Brain pericyte (primary cell): ENCODE measurements around the gene PIM2.

Experiments
- DNase-seq: peaks from one replicate; pipeline ENCODE4 v3.0.0-alpha.2; 2012; ENCODE audit warnings: low read depth, low spot score

PIM2 gene

DNA sequence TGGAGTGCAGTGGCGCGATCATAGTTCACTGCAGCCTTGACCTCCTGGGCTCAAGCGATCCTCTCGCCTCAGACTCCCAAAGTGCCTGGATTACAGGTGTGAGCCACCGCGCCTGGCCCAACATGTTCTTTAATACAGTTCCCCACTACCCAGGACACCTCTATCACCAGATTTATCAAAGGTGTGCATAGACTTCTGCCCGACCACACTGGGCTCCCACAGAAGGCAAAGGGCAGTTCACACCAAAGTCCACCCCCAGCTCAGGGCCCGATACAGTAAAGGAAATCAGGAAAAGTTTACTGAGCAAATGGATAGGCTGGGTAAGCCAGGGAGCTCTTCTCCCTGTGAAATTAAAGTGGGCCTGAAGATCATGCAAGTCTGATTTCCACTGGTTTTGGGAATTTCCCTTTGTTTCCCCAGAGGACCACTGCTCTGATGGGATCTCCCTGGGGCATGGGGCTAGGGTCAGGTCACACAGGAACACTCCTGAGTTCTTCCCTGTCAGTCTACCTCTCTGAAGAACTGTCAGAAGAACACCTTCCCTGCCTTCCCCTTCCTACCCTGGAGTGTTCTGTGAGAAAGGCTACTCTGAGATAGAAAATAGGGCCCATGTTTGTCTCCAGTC is 17.7 kb upstream of the PIM2 start:
- no peak for DNase-seq

DNA sequence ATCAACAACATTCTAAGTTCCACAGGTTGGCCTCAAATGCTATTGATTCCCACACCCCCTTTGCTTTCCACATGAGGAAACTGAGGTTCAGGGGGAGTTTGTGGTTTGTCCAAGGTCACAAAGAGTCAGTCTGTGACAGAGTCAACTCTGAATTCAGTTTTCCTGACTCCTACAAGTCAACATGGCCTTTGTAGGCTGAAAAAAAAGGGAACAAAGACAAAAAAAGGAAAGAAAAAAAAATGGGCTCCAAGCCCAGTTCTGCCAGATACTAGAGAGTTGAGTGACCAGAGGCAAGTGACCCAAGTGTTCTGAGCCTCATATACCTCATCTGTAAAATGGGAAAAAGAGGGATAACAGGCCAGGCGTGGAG is 16.5 kb upstream of the PIM2 start:
- DNase-seq, result no peak

- DNase-seq, result no peak
Observed at GRCh38 chrX:48934581-48935300, 15.9 kb upstream of the PIM2 start.

DNA sequence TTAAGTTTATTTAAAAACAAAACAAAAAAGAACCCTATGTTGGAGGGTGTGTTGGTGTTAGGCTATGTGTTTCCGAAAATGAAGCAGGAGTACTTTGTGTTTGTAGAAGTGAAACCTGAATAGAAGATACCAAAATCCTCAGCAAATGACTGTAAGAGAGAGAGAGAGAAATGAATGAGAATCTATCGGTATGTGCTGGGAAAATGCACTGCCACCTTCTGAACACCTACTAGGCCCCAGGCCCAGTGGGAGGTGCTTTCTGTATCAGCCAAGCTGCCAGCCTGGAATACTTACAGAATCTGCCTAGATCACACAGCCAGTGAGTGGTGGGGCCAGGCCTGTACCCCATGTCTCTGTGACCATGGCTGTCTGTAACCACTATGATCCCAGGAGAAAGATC is 14.9 kb upstream of the PIM2 start:
- no peak for DNase-seq

GRCh38 chrX:48927736-48928382 is 9.0 kb upstream of the PIM2 start:
- DNase-seq, result no peak

DNA sequence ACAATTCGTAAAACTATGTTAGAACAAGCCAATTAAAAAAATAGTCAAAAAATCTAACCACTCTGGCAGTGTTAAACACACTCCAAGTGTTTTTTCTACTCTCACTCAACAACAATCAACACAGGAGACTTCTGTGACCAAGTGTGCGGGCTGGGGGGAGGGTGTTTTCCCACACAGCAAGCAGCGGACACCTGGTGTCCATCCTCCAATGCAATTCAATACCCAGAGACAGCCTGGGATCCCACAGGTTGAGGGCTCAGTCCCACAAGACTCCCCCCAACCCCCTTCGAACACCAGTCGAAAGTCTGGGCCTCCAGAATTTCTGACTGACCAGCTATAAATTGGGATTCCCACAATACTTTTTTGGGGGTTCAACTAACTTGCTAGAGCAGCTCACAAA is 8.3 kb upstream of the PIM2 start:
- DNase-seq, result no peak

- no peak for DNase-seq
Observed at GRCh38 chrX:48924270-48924669, 5.4 kb upstream of the PIM2 start.

DNA sequence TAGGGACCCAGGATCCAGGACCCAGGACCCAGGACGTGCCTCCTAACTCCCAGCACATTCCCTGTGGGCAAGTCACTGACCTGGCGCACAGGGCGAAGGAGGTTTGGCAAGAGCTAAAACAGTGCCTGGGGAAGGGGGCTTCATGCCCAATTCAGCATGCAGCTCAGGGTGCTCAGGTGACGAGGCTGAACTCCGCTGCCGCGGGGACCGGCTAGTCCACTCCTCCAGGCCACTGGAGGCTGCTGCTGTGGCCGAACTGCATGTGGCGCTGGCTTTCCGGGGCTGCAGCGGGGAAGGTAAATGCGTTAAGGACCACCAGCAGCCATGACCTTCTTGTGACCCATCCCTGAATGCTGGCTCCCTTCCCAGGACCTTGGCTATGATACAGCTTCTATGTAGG is 4.9 kb upstream of the PIM2 start:
- DNase-seq, result no peak

DNA sequence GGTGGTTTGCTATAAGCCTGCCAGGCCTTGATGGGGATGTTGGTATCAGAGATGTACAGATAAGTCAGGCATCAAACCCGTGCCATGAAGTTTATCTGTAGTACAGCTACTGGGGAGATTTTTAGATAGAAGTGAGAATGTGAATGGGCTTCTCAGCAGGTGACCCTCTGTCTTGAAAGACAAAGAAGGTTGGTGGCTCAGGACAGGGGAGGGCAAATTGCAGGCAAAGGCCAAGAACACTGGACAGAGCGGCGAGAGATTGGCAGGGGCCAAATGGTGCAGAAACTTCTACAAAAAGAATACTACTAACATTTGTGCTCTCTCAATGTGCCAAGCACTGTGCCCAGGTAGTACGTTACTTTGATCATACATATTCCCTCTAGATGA is 1.9 kb upstream of the PIM2 start:
- DNase-seq, result no peak

DNA sequence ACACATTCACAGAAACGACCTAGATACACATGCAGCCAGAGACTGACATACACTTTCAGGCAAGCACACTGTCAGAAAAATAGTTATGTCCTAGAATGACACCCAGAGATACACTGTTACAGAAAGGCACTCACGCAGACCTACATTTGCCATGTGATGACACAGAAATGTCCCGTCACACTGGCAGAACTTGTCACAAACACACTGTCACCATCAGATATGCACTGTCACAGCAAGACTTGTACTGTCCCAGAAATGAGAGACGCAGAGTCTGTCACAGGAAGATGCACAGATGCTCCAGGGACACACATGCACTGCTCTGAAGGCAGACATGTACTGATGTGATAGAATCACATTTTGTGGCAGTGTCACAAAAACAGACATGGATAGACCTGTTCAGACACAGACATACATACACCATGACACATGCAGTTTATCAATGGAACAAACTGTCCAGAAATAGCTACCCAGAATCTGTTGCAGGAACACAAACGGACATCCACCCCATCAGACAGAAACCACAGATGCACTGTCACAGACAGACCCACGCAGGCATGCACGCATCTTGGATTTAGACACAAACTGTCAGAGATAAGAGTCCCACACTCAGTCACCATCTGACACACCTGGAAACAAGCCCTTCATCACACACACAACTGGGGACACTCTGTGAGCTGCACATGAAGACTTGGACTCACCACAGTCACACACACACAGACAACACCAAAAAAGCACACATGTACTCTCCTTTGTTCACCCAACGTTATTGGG is 1.3 kb upstream of the PIM2 start:
- no peak for DNase-seq

GRCh38 chrX:48919360-48919841 is 577 bp upstream of the PIM2 start:
- no peak for DNase-seq

GRCh38 chrX:48918301-48918642 is 552 bp downstream of the PIM2 start:
- DNase-seq, result no peak

GRCh38 chrX:48917139-48918001 is 1.5 kb downstream of the PIM2 start:
- DNase-seq, result peak; percentile 72

- no peak for DNase-seq
Observed at GRCh38 chrX:48914593-48915493, 4.0 kb downstream of the PIM2 start.

DNA sequence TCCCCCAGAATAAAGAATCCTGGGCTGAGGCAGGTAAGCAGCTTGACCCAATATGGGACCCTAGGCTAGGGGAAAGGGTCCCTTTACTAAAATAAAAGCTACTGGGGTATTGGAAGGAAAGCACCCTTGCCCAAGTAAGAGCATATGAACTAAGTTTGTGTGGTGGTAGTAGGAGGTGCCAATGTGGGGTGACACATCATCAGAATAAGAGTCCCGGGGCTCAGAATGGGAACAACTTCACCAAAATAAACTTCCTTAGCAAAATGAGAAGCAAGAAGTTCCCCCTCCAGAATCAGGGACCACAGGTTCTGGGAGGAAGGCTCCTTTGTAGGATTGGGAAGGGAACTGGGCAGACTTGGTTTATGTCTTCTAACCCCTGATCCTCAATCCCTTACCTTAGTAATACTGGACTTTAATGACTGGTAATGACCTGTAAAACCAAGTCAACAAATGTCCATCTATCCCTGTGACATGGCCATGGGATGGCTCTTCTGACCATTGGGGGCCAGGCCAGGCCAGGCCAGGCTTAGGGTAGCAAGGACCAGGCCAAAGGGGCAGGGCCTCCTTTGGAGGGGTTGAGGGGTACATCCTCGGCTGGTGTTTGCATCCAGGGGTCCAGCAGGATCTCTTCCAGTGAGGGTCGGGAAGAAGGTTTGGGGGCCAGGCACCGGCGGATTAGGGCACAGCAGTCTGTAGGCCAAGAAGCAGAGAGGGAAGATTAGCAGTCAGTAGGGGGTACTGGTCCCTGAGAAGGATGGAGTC is 5.0 kb downstream of the PIM2 start:
- DNase-seq, result no peak

DNA sequence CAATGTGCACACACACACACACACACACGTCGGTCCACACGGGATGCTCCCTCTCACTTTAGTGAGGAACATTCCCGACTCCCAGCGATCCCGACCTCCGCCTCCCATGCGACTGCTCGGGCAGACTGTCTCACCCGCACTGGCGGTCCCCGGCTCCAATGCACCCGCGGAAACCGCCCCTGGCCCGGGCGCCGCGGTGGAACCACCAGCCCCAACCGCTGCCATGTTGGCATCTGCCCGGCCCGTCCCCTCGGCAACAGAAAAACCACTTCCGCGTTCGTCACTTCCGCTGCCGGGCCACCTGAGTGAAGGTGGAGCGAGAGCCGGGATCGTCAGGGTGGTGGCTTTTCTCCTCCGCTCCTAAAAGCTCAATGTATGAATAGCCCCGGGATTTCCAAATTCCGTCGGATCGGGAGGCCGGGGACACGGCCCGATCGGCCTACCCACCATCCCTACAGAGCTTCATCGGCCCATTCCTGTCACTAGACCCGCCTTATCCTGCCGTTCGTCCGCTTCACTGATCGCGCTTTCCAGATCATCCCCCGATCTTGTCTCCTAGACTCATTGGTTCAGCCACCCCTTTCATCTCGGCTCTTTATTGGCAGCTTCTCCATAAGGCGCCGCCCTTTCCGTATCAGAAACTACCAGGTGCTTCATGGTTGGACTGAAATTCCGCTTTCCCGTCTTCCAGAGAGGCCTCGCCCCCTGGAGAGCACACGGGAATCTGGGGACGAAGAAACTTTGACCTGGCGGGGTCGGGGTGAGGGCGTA is 7.2 kb downstream of the PIM2 start, which contains the start of gene SLC35A2:
SLC35A2 (minus strand) TSS at position 235 of the 771 bp plus-strand sequence; CDS start at position 225, 10 bp downstream.
- no peak for DNase-seq

- DNase-seq, result no peak
Observed at GRCh38 chrX:48910926-48911411, 7.9 kb downstream of the PIM2 start.

GRCh38 chrX:48909703-48910294 is 9.0 kb downstream of the PIM2 start:
- DNase-seq, result no peak
